HG03039 (cell line): ENCODE results near the gene AAGAB.

Source experiments
- ATAC-seq: cut with Tn5 transposase; IDR thresholded peaks from one replicate; pipeline ENCODE4 v1.9.1; 2021; ENCODE audit warnings: mild to moderate bottlenecking, moderate library complexity; ENCODE audit not compliant: unreplicated experiment

The AAGAB gene

GRCh38 chr15:67174864-67175573, 79.4 kb downstream of the AAGAB start:
- ATAC-seq = no peak

DNA sequence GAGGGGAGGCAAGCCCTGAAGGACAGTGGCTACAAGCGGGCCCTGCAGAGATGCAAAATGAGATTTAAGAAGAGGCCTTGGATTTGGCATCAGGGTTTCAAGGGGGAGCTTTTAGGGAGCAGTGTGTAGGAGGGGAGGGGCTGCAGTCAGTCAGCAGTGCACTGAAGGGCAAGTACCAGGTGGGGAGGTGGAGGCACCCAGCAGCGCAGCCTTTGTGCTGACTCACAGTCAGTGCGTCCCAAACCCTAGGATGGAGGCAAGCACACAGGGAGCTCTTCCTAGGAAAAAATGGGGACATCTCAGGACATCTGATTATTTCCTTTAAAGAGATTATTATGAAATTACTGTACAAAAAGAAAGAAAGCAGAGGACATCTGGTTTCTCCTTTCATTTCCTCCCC, 80.0 kb downstream of the AAGAB start:
- ATAC-seq = no peak

DNA sequence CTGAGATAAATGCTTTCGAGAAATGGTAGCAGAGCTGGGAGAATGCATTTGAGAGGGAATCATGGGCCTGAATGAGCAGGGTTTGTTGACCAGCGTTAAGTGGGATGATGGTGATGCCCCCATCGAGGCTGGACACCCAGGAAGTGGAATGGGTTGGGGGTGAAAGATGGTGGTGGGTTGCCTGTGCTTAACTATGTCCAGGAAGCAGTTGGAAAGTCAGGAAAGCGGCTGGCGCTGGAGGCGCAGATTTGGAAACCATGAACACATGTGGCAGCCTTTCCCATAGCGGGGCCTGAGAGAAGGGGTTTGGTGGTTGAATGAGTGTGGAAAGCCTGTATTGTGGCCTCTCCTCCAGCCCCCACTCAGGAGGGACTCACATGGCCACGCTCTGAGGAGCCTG, 80.7 kb downstream of the AAGAB start:
- ATAC-seq = no peak

- no peak for ATAC-seq
Observed at GRCh38 chr15:67173005-67173404, 81.5 kb downstream of the AAGAB start.

- no peak for ATAC-seq
Observed at GRCh38 chr15:67172172-67172571, 82.3 kb downstream of the AAGAB start.

- no peak for ATAC-seq
Observed at GRCh38 chr15:67171471-67171870, 83.0 kb downstream of the AAGAB start.

GRCh38 chr15:67170143-67170925, 84.1 kb downstream of the AAGAB start:
- ATAC-seq = no peak

DNA sequence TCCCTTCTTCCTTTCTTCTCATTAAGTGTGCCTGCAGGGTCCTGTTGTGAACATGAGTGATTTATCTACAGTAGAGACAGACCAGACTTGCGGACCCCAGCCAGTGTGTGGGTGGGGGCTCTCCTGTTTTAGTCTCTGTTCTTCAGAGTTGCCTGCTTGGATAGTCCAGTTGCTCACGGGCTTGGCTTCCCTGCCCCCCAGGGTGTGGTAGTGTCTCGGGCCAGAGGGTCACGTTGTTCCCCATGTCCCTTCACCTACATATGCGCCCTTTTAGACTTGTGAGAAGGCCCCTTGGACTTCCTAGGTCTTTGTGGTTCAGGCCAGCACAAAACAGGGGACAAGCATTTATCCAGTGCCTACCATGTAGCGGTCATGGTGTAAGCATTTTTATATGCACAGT, 85.8 kb downstream of the AAGAB start:
- ATAC-seq = no peak

DNA sequence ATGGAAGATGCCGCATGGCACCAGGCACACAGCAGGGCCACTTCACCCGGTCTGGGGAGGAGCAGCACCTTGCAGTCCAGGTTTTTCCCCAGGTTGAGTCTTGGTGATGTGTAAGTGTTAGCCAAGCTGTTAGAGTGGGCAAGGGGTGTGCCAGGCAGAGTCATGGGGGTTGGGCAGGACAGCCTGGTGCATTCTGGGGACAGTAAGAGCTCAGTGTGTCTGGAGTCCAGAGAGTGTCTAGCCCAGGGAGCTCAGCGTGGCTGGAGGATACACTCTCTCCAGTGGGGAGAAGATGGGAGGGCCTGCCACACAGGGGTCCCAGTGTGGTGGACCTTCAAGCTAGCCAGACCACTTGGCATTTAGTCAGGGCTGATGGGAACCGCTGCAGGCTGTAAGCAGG, 87.4 kb downstream of the AAGAB start:
- ATAC-seq = no peak

GRCh38 chr15:67166280-67167009, 88.0 kb downstream of the AAGAB start:
- no peak for ATAC-seq

- ATAC-seq = no peak
Observed at GRCh38 chr15:67165254-67166253, 88.9 kb downstream of the AAGAB start.

- no peak for ATAC-seq
Observed at GRCh38 chr15:67164811-67165253, 89.6 kb downstream of the AAGAB start.

- ATAC-seq = no peak
Observed at GRCh38 chr15:67164401-67164791, 90.1 kb downstream of the AAGAB start.

DNA sequence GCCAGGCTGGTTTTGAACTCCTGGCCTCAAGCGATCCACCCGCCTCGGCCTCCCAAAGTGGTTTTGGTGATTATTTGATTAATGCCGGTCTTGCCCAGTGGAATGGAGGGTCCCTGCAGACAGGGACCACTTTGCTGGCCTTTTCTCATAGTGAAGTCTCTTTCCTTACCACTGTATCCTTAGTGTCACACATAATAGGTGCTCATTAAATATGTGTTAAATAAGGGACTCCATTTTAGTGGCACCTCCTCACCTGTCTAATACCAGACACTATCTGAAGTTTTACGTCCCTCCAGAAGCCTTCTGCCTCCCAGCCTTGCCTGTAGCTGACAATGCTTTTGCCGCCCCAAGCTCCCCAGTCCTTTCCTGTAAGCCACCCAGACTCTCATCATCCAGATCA, 91.3 kb downstream of the AAGAB start:
- ATAC-seq = no peak

- ATAC-seq = no peak
Observed at GRCh38 chr15:67161881-67162280, 92.6 kb downstream of the AAGAB start.

DNA sequence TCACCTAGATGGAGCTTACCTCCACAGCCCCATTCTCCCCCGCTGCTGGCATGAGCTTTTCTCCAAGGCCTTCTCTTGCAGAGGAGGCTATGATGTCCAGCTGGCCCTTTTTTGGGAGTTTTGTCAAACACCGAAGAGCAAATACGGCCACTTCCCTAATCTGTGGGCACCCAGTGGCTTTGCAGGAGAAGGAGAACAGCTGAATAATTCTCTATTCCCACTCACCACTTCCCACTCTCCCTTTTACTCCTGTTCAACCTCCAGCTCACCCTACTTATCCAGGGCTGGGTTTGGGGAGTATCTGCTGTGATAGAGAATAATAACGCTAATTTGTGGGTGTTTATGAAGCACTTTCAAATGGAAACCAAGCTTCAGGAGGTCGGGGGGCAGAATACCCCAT, 93.0 kb downstream of the AAGAB start:
- ATAC-seq = no peak

- ATAC-seq = no peak
Observed at GRCh38 chr15:67158367-67158766, 96.1 kb downstream of the AAGAB start.

DNA sequence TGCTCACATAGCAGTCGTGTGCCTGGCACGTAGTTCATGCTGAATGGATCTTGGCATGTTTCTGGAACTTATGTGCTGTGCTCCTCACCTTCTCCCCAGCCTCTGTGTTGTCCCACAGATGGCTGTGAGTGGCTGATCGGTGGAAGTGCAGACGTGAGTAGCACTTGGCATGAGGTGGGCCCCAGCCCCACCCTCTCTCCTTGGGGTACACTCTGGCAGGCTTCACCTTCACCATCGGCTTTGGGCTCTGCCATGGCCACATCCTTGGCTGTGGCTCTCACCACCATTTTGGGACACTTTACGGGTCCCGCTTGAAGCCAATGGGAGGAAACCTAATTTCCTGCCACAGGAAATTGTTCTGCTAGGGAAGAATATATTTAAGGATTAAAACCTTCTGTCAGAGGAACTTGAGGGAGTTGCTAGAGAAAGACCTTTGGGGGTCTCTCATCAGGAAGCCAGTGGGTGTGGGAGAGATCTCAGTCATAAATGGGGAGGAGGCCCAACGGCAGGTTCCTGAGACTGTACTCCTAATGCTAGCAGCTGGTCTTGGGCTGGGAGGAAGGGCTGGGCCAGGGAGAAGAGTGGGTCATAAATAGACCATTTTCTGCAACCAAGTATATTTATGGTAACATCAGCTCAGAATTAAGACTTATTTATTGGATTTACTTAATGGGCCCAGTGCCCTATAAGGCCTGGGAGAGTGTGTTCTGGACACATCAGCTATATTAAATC, 96.8 kb downstream of the AAGAB start:
- no peak for ATAC-seq

DNA sequence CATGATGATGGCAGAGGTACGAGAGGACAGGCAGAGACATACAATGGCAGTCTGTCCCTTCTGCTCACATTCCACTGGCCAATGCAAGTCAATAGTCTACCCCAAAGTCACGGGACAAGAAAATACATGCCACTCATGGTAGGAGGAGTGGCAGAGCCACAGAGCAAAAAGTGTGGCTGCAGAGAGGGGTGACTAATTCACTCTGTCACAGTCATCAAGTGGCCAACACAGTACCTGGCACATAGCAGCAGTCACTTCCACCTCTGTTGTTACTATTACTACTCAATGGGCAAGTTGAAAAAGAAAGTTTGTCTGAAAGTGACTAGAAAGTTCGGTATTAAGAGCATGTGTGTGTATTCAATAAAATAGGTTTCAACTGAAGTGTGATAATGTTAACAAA, 97.6 kb downstream of the AAGAB start:
- ATAC-seq = no peak

- ATAC-seq = no peak
Observed at GRCh38 chr15:67156426-67156825, 98.0 kb downstream of the AAGAB start.
